Measurements from ENCODE around the gene AMZ1.

- no peak for TF ChIP-seq CTCF (IDR thresholded peaks at IDR 0.05; ENCODE audit: poor library complexity)
- no peak for TF ChIP-seq EZH2 (IDR thresholded peaks at IDR 0.05; ENCODE audit: borderline replicate concordance)
These were observed 48.8 kb upstream of the AMZ1 start for GRCh38 chr7:2639181-2639681.

Measured in hepatocyte (in vitro differentiated cells).